Activated CD8-positive, alpha-beta memory T cell treated with anti-CD3 and anti-CD28 coated beads for 4 hours (primary cell): ENCODE measurements around the gene SLIRP.
"Not testable (repeated sequence)": the region's sequence is repeated elsewhere in the genome, so short reads cannot be mapped to it uniquely, and the experiment has no call there.

Experiments
- DNase-seq, 2 donors: peaks; one replicate each; pipeline ENCODE4 v3.0.0-alpha.2; 2020; ENCODE audit warnings: low read depth in 2 of 2

The SLIRP gene

DNA sequence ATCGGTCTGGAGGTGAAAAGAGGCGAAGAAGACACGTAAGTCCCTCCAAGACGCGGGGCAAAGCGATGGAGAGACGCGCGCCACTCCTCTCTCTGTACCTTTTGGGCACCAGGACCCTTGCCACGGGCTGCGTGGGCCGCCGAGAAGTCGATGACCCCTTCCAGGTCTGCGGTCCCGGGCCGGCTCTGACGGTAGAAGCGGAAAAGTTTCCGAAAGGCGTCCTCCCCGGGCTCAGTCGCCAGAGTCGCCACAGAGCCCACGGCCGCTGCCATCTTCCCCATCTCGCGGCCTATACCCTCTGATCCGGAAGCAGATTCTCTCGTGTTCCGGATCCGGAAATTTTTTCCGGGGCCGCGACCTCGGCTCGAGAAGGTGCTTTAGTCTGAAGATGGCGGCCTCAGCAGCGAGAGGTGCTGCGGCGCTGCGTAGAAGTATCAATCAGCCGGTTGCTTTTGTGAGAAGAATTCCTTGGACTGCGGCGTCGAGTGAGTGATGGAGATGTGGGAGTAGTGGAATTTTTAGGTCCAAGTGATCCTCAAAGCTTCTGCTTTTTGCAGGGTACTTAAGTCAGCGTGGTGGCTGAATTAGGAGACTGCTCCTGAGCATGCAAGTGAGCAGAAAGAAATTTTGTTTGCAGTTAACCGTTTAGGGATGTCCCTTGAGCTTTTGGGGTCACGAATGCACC is at the start of gene SLIRP, which contains the start of gene ALKBH1:
Gene SLIRP (plus strand): TSS at position 380 of the 685 bp plus-strand sequence. CDS start 9 bp downstream, at position 389.
Gene ALKBH1 (minus strand): TSS at position 300 of the 685 bp plus-strand sequence. CDS start 19 bp downstream, at position 281.
- DNase-seq, result peak; percentile 67 to 74

DNA sequence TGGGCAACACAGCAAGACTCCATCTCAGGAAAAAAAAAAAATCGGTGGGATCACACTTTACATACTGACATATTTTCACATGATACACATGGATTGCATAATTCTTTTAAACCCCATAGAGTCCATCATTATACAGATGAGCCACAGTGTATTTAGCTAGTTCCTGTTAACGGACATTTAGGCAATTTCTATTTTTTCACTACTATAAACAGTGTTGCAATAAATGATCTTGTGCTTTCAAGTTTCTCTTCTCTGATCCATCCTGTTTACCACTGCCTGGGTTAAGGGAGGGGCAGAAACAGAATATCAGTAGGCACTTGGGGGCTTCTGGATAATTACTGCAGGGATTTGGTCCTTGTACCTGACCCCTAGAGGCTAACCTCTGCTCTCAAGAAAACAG is 48.1 kb upstream of the SLIRP start:
- no peak for DNase-seq

DNA sequence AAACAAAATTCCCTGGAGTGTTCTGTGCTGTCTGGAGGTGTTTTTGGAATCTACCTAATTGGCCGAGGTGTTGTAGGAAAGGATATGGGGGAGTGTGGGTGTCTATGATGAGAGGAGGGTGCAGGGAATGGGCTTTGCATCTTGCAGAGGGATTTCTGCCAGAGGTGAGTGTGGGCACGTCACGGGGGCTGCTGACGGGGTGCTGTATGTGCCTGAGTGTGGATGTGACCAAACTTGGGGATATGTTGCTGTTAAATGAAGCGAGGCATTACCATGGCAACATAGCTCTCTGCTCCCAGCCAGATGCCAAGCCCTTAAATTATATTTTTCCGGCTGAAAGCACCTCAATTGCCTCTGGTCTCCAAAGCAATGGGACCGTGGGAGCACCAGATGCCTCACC is 47.1 kb upstream of the SLIRP start:
- DNase-seq, result no peak

DNA sequence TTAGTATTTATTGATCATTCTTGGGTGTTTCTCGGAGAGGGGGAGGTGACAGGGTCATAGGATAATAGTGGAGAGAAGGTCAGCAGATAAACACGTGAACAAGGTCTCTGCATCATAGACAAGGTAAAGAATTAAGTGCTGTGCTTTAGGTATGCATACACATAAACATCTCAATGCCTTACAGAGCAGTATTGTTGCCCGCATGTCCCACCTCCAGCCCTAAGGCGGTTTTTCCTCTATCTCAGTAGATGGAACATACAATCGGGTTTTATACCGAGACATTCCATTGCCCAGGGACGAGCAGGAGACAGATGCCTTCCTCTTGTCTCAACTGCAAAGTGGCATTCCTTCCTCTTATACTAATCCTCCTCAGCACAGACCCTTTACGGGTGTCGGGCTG is 46.3 kb upstream of the SLIRP start:
- not testable (repeated sequence) for DNase-seq

DNA sequence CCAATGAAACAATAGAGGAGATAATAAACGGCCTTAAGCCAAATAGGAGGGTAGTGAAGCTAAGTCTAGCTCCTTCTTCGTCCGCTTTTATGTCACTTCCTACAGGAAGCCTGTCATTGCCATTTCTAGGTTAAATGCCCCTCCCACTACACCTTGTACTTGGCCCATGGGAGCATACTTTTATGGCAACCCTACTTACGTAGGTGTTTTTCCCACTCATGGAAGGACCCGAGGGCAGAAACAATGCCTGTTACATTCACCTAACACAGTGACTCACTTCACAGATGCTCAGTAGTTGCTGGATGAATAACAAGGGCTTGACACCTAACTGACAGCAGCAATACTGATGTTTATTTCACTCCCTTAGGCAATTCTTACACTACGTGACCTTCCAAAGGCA is 44.6 kb upstream of the SLIRP start:
- DNase-seq, result no peak

DNA sequence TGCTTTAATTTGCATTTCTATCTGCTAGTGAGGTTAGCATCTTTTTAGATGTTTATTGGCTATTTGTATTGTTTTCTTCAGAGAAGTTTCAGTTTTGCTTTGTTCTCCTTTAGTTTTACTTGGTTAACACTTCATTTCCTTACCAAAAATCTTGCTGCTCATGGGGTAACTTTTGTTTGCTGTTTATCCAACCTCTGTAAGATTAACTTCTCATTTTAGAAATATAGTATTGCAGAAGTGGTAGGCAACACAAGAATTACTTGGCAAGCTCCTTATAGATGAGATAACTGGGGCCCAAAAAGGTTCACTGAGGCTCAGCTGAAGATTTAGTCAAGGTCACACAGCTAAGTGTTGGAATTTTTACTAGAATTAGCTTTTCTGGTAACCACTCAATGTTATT is 40.6 kb upstream of the SLIRP start:
- no peak for DNase-seq

DNA sequence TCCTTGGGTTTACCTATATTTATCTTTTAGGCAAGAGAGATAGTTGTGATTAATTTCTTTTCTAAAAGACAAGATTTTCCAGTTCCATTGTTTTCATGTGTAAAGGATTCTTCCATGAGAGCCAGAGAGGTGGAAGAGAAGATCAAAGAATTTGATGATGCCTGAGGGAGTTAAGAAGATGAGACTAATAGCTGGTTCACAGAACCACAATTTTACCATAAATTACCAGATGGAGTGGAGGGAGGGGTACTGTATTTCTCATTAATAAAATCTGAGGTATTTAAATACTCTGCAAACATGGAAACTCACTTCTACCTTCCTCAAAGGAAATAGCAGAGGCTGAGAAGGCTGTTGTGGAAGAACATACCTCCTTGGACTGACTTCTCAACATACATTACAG is 34.7 kb upstream of the SLIRP start:
- DNase-seq, result no peak

DNA sequence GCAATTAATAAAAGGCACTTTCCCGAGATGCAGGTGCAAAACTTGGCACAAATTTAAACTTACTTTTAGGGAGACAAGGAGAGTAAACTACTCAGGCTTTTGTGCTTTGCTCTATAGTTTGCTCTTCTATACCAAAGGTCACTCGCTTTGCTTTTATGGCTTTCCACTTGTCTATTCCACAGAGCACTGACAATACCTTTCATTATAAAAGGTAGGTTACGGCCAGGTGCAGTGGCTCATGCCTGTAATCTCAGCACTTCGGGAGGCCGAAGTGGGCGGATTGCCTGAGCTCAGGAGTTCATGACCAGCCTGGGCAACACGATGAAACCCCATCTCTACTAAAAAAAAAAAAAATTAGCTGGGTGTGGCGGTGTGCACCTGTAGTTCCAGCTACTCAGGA is 33.0 kb upstream of the SLIRP start:
- DNase-seq, result no peak

DNA sequence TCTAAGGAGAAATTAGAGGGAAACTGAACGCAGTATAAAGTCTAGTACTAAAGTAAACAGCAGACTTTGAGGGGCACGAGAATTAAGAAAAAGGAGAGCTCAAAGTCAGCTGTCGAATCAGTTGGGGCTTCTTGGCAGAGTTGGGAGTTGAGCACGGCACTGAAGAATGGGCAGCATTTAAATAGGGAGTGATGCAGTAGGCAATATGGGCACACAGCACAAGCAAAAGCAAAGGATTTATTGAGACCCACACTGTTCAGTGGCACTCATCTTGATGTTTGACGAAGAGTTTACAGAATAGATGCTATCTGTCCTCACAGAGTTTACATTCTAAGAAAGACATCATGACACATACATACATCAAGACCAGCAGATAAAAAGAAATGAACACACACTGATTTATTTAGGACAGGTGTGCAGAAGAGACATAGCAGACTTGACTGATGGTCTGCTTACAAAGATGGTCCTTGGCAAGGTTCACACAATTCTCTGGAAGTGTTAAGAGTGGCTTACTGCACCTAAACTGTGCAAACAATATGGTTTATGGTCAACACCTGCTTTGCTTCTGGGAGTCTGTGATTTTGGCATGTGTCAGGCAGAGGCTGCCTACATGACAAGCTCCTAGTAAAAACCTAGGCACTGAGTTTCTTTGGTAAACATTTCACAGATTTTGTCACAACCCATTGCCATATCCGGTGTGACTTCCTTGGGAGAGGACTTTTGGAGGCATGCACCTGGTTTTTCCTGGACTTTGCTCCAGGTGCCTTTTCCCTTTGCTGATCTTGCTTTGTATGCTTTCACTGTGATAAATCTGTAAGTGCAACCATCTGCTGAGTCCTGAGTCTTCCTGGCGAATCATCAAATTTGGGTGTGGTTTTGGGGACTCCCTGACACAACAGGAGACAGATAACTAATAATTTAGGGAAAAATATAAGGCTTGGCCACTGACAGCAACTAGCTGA is 26.4 kb upstream of the SLIRP start:
- no peak for DNase-seq

DNA sequence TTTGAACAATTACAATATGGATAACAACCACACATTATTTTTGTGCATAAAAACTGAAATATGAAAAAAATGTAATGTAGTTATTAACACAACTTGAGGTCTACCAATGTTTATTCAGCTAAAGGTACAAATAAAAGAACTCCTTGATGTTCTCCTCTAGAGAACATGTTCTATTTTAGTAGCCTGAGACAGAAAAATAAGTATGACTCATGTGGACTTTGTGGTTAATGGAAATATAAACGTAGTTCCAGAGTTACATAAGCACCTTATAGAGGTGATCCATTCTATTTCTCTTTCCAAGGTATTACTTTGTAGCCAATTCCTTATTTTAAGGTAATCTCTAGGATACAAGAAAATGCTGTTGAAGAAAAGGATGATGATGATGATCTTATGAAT is 25.7 kb upstream of the SLIRP start:
- DNase-seq, result no peak

DNA sequence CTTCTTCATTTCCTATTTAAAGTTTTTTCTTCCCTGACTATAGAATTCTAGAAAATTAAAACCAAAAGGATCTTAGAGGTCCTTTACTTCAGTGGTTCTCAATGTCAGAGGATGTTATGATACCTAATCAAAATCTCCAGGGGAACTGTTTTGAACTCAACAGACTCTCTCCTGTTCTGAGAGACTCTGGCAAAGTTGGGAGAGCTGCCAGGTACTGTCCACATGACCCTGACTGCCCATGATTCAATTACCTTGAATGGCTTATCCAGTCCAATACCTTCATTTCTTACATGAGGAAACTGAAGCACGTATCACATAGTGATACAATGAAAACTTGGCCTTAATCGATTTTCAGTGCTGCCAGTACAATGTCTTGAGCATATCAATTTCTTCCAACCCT is 16.6 kb upstream of the SLIRP start:
- no peak for DNase-seq

DNA sequence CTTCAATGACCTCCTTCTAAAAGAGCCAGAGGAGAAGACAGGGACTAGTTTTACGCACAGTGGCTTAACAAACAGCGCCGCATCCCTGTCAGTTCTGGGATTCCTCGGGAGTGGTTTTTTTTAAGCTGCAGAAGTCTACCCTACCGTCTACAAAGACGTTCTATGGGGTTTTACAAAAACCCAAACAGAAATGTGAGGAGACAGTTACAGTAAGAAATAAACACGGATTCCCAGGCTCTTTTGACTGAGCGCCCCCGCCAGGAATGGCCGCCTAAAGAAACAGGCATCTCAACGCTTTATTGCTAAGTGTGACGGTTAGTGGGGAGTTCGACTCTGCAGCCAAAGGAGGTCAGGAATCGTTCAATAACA is 564 bp upstream of the SLIRP start:
- no peak for DNase-seq

DNA sequence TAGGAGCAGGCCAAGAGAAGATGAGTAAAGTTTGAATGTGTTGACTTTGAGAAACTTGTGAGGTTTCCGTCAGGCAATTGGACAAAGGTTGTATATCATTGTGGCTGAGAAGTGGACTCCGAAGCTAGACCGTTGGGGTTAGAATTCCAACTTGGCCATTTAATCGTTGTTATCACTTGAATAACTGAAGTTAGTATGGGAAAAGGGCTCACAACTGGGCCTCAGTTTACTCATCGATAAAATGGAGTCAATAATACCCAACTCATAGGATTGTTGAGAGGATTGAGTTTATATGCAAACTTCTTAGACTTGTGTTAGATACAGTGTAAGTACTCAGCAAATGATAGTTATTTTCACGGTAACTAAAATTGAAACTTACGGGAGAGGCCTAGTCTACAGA is 846 bp downstream of the SLIRP start:
- no peak for DNase-seq

DNA sequence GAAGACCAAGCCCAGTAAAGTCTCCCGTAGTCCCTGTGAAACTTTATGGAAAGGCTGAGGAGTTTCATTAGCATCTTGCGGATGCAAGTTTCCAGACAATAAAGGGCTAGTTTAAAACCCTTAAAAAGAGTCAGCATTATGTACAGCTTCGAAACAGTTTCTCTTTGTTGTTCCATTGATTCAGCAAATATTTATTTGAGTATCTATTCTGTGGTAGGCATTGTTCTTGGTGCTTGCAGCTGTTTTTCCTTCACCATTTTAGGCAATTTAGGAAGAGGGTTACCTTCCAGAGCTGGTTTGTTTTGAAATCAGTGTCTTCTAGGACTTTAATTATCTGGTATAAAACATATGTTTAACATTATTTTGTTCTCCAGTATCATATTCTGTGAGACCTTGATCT is 1.5 kb downstream of the SLIRP start:
- DNase-seq, result no peak

DNA sequence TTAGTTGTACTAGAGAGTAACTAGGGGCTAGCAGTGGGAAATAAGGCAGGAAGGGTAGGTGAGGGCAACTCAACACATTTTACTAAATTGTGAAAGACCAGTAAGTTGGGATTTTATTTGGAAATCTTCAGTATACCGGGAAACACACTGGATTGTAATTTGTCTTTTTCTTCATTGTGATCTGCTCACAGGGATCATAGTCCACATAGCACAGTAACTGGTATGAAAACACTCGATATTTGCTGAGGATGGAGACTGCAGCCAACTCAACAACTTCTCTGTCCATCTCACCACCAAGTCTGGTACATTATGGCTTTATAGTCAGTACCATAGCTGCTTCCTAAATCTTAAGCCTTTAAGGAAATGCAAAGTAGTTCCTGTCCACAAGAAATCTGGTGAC is 2.5 kb downstream of the SLIRP start:
- no peak for DNase-seq

DNA sequence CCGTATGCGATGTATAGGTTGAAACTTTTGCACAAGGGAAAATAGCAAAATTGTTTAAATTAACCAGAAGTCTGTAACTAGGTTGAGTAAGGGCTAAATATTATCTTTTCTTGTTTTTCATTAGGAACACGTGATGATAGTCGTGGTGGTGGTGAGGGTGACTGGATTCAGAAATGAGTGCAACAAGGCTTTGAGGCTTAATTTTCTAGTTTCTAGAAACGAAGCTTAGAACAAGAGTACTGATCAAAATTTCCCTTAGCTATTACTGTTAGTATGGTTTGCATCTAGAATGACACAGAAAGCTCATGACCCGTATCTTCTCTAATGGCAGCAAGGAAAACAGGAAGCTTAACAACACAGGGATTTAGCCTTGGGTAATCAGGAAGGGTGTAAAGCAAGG is 7.0 kb downstream of the SLIRP start:
- no peak for DNase-seq

DNA sequence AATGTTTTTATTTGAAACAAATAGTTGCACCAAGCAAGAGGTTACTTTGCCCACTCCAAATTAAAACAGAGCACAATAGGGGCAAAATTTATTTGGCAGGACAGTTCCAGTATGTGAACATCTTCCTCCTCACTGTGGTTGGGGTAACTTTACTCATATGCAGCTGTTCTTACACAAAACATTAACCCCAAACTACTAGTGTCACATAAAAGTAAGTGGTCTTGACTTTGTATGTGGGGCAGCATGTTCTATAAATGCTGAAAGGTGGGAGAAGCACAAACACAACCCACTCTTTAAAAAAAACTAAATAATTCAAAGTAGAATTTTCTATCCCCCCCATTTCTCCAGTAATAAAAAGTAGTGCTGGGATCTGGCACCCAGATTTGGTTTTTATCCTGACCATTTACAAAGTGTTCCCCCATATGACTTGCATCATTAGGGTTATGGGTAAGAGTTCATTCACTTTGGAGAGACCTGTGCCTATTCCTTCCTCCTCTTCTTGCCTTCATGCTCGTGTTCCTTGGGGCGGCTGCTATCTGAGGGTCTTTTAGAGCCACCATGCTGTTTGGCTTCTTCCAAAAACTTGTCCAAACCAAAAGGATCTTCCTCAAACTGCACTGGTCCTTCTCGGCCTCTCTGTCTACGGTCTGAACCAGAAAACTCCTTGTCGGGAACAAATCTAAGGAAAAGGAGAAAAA is 9.9 kb downstream of the SLIRP start:
- no peak for DNase-seq

DNA sequence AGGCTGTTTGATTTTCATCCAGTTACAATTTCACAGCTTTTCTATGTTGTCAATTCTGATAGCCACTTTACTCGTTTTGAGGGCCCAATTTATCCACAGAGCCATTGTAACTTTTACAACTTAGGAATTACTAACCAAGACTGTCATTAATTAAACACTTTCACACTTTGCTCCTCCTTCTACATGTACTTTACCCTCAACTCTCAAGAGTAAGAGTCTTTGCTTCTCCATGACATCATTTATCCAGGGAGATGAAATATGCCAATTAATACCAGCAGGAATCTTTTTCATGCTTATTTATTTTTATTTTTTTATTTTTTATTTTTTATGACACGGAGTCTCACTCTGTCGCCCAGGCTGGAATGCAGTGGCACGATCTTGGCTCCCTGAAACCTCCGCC is 13.5 kb downstream of the SLIRP start:
- DNase-seq, result no peak

DNA sequence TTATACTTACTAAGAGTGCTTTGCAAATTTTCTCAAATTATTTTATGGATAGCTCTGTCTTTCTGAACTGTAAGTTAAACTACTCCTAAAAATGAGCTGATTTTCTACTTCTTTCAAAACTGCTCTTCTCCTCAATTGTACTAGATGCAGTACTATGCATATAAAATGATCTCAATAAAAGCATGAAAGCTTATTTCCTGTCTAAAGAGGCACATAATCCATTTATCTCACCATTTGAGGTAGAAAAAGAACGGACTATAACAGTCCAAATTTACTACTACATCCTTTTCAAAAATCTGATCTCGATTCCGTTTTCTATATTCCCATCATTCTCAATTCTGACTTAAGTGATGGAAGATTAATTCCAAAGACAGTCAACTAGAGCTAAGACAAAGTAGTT is 14.4 kb downstream of the SLIRP start:
- no peak for DNase-seq

DNA sequence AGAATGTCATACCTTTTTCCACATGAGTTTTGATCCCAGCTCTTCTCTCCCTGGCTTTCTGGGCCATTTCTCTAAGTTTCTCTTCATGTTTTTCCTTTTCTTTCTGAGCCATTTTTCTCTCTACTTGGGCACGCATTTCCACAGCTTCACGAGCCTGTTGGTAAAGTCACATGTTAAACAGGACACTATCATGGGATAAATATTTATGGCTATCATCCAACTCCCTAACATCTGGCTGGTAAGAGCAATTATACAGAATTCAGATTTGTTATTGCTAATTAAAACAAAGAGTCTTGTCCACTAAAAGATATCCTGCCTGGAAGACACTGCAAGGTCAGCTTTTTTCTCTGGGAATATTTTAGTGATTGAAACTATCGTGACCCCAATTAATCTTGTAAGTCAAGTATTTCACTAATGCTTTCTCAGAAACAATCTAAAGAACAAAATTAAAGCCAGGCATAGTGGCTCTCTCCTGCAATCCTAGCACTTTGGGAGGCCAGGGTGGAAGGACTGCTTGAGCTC is 23.1 kb downstream of the SLIRP start:
- no peak for DNase-seq

DNA sequence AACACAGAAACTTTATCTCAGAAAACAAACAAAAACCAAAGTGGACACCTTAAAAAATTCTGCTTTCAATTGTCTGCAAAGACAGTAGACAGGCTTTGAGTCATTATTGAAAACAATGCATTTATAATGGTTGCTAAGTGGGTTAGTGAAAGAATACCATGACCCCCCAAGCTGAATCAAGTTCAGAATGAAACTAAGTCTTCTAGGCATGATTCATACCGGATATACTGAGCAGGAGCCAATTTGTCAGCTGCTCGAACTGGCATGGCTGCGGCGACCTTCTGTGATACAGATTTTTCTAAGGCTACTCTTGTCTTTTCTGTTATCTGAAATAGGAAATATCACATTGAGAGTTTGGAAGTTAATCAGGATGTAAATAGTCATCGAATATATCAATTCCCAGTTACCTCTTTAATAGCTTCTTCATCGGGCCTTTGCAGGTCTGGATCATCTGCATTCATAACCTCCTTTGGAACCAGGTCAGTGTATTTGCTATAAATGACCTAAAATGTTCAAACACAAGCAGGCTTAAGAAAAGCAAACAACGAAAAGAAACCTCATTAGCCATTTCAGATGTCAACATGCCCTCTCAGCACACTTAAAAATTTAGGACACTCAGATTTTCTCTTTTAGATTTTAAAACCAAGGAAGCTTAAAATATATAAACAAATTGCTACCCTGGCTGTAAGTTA is 30.8 kb downstream of the SLIRP start:
- no peak for DNase-seq

DNA sequence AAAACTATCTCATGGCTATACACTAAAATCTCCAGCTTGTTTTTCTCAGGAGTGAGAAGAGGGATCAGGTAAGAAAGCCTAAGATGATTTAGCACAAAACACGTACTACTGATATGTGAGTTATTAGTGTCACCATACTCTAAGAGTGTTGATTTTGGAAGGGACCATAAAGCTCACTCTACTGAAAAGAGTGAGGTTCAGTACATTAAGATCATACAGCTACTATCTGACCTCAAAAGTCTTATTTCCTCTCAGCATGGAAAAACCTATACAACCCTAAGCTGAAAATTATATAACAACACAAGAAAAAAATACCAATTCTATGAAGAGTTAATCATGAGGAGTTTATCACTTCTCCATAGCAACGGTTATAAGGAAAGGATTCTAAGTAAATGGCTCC is 33.5 kb downstream of the SLIRP start:
- DNase-seq, result no peak
